8988T (cell line): ENCODE measurements around the gene DNAAF5.

Source experiments
- DNase-seq: peaks from one replicate; pipeline ENCODE4 v3.0.0; 2011

DNAAF5 gene

DNA sequence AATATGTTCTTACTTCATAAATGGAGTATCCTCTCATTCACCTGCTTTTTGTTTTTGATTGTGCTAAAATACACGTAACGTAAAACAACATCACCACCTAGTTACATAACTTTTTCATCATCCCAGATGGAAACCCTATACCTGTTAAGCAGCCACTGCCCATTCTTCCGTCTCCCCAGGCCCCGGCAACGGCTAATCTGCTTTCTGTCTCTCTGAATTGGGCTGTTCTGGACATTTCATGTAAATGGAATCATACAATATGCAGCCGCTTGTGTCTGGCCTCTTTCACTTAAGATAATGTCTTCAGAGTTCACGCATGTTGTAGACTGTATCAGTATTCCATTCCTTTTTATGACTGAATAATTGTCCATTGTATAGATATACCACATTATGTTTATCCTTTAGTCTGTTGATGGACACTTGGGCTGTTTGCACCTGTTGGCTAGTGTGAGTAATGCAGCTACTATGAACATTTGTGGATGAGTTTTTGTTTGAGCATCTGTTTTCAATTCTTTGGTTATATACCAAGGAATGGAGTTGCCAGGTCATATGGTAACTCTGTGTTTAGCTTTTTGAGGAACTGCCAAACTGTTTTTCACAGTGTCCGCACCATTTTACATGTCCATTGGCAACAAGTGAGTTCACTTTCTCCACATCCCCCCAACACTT, 91.7 kb downstream of the DNAAF5 start:
- DNase-seq = peak; percentile 37

- DNase-seq = no peak
Measured at GRCh38 chr7:820341-820740, 93.8 kb downstream of the DNAAF5 start.

DNA sequence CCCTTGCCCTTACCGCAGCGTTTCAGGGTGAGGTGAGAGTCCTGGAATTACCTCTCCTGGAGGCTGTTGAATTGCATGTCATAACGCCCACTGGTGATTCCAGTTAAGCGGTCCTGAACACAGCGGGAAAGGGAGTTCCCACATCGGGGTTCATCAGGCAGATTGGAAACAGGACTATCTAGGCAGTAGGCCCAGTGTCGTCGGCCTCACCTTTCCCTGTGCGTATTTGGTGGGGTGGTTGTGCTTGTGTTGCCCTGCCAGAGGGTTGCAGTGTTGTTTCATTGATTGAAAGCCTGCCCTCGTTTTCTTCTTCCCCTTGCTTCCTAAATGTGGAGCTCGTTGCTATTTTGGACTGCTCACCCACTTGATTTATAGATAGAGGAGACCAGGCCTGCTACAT, 95.2 kb downstream of the DNAAF5 start:
- no peak for DNase-seq

DNA sequence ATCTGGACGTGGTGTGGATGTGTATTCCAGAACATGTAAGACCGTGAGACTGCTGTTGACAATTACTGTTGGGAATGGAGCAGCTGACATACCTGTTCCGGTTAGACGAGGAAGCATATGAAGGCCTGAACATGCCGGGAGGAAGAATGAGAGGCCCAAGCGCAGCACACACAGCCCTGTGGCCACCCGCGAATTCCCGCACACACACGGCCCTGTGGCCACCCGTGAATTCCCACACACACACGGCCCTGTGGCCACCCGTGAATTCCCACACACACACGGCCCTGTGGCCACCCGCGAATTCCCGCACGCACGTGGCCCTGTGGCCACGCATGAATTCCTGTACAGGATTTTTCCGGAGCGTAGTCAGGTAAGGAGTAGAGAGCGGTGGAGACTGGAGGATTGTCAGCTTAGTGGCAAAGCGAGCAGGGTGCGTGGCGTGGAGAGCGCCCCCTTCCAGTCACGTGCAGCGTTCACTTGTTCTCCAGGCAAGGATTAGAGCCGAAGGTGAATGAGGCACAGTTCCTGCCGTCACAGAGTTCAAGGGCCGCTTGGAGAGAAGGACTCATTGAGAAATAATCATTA, 96.3 kb downstream of the DNAAF5 start:
- DNase-seq = no peak

DNA sequence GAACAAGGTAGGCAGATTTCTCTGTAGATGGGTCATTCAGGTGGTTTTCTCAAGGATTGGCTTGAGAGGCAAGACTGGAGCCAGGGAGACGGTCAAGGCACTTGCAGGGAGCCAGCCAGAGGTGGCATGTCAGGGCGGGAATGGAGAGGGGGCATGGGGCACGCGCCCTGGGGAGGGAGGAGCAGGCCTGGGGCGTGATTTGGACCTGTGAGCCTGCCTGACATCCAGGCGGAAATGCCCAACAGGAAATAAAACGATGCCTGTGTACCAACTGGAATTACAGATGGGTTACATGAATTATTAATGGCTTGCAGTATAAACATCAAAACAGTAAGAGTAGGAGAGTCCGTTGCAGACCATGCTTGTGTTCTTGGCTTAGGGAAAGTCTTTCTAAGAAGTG, 97.2 kb downstream of the DNAAF5 start:
- DNase-seq = no peak

DNA sequence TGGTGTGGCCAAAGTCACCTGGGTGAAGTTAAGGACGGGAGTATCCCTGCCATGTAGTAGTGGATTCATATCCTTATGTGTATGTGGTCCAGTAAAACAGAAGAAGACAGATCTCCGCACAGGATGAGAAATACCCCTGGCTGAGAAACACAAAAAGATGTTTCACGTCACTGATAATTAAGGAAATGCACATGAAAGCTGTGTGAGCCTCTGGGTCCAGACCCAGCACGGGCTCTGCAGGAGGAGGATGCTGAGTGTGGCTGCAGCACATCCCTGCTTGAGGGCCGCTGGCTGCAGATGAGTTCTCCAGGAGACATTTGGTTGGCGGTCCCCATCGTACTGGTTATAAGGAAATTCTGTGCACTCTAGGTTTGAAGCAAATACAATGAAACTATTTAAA, 97.6 kb downstream of the DNAAF5 start:
- DNase-seq = no peak

GRCh38 chr7:824664-825063, 98.2 kb downstream of the DNAAF5 start:
- no peak for DNase-seq

- DNase-seq = no peak
Measured at GRCh38 chr7:825386-825785, 98.9 kb downstream of the DNAAF5 start.

DNA sequence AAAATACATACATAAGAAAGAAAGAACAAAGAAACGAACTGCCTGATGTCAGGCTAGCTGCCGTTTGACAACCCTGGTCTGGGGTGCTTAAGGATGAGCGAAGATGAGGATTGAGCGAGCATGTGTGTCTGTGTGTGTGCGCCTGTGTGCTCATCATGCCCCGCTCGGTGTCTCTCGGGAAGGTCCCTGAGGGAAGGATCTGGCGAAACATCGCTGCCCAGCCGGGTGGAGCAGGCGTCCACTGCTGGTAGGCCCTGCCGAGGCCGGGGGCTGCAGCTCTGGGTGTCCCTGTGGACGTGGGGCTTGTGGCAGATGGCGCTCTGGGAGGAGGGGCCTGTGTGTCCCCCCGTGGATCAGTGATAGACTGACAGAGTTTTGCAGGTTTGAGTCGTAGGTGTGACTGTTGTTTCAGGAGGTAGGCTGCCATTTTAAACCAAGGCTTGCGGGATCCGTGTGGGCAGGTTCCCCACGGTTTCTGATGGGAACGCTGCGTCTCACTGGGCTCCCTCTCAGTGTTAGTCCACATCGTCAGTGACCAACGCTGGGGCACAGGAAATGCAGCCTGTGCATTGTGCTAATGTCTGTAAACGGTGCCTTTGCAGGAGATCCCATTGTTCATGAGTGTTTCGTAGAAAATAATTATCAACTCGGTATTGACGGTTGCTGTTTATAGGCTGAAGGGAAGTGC, 99.9 kb downstream of the DNAAF5 start:
- DNase-seq = no peak

DNA sequence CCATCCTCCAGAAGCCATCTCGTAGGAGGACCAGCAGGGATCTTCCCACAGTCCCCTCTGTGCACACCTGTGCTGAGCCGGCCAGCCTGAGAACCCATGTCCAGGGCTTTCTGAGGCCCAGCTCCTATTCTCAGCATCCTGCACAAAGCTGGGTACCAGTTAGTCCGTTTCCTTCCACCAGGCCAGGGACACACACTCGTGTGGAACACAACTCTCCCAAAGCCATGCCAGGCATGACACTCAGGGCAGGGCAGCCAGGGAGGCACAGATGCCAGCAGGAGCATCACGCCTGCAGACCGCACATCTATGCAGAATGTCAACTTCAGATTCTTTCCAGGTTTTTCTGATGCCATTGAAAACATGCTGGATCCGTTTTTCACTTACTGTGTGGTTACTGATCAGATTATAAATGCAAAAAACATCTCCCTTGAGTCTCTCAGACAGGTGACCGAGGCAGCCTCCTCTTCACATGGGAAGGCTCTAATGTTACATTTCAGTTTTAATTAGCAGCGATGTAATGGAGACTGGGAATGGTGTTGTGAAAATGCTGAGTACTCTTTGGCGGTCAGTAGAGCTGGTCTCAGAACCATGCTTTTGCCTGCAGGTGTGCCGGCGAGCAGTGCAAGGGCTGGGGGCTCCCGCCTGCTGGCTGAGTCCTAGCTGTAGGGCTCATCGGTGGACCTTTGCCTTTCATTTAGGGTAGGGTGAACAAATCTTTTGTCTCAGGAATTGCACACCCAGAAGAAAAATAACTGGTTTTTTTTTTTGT, 102.5 kb downstream of the DNAAF5 start:
- no peak for DNase-seq

DNA sequence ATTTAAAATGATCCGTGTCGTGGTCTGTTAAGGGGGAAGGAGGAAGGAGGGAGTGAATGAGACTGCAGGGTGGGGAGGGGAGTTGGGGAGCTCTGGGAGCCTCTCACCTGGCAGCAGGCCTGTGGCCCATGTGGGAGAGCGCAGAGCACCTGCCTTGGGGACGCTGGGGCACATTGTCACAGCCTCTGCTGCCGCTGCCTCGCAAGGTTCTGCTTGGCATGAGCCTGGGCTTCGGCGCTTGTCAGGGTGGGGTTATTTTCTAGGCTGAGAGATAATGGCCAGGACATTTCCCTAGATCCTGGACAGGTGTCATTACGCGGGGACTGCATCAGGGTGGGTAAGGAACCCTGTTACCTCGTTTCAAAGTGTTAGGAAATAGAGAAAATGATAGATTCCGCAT, 103.6 kb downstream of the DNAAF5 start:
- DNase-seq = no peak

DNA sequence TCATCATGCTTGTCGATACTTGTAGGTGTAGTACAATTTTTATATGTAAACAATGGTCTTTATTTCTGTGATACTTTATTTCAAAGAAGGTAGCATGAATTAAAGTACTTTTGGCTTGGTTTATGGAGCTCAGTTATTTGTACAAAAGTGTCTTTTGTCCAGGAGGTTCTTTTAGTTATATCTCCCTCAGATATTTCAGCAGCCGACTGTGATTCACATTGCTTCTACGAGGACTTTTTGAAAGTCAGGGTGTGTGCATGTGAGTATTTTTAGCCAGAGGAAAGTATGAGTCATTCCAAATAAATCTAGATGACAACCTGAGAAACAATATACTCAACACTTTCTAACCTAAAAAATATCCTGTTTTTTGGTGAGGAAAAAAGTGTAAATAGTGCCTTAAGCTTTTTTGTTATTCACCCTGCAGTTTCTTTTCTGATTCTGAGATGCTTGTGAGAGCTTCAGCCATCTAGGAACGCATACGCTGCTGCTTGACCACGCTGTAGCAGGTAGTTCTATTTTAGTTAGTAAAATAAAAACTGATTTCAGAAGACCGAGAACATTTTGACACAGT, 105.2 kb downstream of the DNAAF5 start:
- DNase-seq = no peak

GRCh38 chr7:832167-832967, 105.9 kb downstream of the DNAAF5 start, which contains the start of gene SUN1:
Gene SUN1, plus strand, starts transcription at chr7:832476. Its CDS starts 49 bp downstream, at chr7:832525.
- no peak for DNase-seq

DNA sequence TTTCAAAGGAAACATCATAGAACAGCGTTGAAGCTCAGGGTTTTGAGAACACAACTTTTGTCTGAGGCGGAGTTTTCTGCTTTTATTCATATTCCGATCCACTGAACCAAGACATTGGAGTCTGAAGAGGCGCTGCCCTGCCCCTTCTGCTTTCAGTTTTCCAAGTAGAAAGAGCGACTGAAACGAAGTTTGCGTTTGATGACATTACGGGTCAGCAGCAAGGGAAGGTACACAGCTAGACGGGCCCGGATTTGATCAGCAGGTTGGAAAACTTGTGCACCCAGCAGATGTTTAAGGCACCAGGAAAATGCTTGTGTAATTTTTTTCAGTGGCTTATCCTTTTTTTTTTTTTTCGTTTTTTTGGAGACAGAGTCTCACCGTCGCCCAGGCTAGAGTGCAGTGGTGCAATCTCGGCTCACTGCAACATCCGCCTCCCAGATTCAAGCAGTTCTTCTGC, 106.5 kb downstream of the DNAAF5 start:
- DNase-seq = no peak

DNA sequence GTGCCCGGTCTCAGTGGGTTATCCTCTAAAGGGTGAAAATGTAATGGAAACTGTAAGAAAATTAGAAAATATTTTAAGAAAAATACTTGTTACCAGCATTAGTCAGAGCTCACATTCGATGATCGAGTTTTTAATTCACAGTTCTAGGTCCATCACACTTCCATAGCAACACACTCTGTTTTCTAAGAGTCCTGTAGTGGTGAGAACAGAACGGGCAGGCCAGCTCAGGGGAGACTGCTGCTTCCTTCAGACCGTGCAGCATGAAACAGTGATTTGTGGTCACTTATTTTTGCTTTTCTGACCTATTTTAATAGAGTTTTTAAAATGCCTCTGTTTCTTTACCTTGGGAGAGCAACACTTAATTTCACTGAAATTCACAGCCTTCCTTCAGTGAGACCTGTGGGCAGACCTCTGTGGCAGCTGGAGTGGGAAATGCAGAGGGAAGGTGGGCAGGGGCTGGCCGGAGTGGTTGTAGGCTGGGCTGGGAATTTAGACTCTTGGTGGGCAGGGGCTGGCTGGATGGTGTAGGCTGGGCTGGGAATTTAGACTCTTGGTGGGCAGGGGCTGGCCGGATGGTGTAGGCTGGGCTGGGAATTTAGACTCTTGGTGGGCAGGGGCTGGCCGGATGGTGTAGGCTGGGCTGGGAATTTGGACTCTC, 107.2 kb downstream of the DNAAF5 start:
- no peak for DNase-seq

DNA sequence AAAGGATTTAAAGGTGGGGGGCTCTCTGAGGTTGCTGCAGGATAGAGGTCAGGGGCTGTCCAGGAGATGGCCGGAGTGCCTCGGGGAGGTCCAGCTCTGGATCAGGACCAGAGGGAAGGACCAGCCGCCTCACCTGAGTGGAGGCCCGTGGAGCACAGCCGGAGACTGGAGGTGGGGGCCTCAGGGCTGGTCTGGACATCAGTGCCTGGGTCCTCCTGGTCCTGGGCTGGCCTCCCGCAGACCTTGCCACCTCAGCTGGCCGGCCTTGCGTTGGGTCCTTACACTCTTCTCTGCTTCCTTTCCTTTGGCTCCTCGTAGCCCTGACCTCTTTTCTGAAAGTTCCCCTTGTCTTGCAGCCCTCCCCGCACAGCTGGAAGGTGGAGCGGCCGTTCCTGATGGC, 107.8 kb downstream of the DNAAF5 start:
- no peak for DNase-seq

DNA sequence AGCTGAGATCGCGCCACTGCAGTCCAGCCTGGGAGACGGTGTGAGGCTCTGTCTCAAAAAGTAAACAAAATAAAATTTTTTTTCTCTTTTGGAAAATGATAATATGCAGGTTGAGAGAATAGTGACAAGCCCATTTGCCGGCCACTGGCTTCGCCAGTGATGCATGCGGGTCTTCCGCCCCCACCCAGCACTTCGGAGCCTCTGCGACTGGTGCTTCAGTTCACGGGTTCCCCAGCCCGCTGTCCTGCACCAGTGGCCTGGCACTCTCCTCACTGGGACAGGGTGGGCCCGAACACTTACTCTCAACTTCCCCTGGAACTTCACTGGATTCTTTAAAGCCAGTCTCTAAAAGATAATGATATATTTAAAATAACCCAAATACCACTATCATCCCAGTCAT, 108.5 kb downstream of the DNAAF5 start:
- DNase-seq = no peak

DNA sequence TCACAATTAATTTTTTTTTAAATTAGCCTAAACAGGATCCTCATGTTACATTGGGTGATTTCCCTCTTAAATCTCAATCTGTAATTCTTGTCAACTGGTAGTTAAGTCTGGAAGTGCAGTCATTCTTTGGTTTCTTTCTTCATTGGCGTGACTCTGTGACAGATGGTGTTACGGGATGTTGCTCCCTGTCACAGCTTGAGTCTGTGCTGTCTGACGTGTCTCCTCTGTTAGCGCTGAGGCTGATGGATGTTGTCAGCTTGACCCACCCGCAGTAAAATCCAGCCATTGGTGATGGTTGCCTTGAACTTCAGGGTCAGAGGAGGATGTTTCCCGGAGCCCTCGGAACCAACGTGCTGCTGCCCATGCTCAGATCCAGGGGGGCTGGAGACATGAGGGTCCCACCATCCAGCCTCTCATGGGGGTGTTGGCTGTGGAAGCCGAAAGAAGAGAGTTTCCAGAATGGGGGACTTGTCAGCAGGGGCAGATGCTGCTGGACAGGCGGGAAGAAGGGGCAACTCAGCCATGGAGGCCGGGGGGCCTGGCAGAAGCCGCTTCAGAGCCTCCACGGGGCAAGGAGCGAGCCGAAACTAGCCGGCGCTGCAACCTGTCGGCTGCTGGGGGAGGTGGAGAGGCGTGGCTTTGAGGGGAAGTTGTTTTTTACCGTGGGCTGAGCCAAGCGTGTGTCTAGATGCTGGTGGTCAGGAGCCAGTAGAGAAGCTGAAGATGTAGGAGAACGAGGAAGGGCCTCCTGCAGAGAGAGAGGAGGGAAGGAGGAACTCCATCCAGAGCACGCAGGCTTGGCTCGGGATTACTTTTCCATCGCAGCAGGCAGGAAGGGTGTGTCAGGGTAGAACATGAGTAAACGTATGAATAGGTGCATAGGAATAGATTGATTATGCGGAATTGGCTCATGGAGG, 109.2 kb downstream of the DNAAF5 start:
- DNase-seq = no peak
